ENCODE results near the gene KLK10.

KLK10 gene

DNA sequence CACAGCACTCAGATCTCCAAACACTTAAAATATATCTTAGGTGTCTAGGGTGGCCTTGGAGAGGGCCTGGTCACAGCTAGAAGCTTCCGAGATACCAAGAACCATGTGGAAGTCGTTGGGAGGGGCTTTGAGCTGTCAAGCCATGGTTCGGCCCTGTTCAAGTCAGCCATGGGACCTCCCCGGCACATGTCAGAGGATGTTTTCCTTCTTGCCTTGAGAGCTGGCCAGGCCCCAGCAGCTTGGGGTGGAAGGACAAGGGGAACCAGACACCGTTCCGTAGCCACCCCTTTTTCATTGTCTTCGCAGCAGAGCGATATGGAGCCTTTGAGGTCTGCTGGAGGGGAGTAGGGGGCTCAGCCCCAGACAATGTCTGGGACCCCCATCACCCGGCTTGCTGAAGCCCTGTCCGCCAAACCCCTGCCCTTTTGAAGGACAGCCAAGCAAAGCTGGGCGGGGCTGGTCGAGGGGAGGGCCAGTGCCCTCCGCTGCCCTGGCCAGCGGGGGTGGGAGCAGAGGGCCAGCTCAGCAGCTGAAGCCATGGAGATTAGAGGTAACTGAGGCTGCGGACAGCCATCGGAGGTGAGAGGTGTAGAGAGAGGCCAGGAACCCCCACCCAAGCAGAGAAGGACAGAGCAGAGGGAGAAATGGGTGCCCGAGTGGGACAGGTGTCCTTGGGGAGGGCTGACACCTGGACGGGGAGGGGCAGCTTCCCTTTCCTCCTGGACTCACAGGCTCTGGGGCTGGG, 6.5 kb upstream of the KLK10 start:
- no peak for DNase-seq

DNA sequence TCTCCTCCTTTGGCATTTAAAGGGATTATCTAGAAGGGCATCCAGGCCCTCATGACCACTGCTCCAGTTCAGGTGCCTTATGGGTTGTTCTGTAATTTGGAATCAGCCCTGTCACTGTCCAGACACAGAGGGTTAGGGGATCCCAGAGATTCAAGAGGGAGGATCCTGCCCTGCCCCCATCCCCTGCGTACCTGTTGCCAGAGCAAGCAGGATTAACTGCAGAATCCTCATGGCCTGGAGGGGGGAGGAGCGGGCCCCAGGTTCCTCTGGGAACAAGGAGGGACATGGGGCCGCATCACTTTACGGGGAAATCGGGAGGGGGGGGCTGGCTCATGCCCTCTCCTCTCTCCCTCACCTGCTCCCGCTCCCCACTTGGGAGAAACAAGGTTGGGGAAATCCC, 5.9 kb upstream of the KLK10 start:
- DNase-seq, result no peak

DNA sequence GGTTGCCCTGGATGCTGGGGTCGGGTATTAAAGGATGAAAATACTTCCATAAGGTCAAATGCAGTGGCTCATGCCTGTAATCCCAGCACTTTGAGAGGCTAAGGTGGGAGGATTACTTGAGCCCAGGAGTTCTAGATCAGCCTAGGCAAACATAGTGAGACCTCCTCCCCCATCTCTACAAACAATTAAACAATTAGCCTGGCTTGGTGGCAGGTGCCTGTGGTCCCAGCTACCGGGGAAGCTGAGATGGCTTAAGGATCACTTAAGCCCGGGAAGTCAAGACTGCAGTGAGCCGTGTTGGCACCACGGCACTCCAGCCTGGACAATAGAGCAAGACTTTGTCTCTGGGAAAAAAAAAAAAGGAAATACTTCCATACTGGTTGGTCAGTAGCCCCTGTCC, 5.4 kb upstream of the KLK10 start:
- DNase-seq, result no peak

DNA sequence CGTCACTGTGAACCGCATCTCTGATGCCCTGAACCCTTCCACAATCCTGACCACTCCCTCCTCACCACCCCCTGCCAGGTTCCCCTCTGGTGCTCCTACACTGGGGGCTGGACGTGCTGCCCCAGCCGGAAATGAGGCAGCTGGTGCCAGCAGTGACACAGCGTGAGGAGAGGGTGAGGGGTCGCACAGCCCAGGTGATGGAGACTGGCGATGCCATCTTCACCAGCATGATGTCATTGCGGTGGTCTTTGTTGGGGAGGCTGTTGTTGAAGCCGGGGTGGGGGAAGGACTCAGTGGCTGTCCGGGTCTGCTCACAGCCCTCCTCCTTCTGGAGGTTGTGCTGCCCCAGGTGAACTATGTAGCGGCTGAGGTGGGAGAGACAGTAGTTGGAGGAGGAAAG, 4.4 kb upstream of the KLK10 start:
- no peak for DNase-seq

DNA sequence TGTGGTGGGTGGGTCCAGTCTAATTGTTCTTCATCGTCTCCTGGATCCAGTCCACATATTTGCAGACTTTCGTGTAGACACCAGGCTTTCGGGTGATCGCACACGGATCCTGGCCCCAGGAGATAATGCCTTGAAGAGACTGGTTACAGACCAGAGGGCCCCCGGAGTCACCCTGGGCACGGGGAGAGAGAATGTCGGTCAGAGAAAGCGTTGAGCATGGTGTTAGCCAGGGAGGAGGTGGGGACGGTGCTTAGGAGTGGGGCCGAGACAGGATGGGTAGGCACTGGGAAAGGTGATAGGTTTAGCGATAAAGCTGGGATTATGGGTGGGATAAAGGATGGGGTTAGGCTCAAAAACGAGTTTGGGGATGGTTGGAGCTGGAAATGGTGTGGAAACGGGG, 3.0 kb upstream of the KLK10 start:
- no peak for DNase-seq

DNA sequence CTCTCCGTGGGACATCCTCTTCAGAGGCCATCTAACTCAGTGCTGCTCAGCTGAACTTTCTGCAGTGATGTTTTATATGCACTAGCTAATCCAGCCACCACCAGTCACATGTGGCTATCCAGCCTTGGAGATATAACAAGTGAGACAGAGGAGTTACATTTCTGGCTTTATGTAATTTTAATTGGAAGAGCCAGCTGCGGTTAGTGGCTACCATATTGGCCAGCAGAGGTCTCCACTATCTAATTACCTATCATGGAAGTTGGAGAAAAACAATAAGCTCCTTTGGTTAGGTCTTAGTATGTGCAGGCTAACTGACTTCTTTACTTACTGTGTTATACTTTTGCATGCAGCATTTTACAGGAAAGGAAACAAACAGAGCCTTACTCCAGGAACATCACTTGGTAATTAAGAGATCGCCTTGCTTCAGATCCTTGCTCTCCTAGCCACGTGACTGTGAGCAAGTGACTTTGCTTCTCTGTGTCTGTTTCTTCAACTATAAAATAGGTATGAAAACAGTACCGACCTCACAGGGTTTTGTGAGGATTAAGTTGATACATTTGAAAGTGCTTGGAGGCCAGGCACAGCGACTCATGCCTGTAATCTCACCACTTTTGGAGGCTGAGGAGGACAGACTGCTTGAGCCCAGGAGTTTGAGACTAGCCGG, 1.6 kb upstream of the KLK10 start:
- DNase-seq, result no peak

DNA sequence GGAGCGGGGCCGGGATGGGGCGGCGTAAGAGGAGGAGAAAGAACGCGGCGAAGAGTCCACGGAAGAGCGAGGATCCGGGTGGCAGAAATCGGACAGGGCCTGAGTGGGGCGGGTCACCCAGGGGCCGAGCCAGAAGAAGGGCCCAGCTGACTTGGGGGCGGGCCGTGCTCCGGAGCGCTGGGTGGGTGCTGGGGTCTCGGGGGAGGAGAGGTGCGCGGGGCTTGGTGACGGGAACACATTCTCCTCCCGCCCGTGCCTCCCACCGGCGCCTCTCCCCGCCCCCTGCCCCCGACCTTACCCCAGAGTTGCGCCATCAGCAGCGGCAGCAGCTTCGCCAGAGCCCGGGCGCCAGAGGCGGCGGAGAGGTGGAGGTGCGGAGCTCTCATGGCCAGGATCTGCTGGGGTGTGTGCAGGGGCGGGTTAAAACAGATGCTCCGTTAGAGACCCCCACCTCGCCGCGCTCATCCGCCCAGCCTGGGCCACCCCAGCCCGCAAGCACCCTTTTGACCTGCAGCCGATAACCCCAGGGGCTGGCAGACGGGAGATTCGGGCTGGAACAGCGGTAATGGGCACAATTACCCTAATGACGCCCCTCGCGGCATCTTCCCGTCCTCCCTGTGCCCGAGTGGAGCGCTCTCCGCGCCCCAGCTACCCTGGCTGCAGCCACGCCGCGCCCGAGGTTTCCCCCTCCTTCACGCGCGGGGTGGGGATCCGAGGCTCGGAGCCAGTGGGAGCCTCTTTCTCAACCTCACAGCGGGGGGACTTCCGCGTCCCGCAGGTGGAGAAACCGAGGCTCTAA, 565 bp downstream of the KLK10 start:
- no peak for DNase-seq

DNA sequence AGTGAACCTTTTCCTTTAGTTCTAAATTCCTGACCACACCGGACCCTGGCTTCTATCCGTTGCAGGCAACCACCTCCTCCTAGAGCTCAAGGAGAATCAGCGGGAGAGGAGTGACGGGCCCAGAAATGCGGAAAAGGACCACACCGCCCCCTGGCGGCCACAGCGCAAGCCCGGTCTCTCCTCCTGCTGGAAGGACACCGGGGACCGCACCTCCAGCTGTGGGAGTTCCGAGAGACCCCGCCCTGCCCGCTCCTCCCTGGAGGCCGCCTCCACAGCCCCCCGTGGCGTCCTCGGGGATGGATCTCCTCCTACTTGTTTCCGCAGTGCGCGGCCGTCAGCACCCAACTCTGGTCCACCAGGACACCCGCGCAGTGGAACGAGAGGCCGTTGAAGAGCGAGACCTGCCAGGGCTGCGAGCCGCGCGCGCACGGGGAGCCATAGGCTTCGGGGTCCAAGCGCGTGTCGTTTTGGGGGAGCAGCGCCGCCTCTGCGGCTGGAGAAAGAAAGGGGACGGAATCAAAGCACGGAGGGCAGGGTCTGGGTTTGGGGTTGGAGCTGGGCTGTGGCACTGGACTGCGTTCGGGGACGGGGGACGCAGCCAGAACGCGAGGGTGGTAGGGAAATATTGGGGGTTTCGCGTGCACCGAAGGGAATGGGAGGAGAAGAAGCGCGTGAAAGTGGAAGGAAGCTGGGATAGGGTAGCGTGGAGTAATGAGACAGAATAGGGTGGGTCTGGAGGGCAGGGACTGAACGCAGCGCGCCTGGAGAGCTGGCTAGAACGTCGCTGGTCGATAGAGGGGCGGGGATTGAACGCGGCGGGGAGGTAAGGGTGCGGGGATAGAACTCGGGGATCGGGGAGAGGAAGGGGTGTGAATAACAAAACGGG, 2.5 kb downstream of the KLK10 start:
- peak; percentile 50 for DNase-seq

DNA sequence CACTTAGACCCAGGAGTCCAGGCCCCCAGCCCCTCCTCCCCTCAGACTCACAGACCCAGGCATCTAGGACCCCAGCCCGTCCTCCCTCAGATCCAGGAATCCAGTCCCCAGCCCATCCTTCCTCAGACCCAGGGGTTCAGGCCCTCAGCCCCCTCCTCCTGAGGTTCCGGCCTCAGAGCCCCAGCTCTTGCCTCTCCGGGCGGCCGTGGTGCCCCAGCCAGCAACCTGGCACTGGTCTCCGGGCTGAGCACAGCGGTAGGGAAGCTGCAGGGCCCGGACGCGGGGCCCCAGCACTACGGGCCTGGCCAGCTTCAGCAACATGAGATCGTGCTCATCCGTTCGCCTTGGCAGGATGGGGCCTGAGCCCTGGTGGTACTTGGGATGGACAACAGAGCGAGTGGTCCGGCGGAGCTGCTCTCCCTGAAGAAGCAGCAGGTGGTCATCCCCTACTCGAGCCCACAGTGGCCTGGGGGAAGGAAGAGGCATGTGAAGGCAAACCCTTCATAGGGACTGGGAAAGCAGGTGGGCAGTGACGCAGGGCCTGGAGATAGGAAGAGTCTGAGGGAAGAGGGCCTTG, 3.7 kb downstream of the KLK10 start:
- DNase-seq, result no peak

DNA sequence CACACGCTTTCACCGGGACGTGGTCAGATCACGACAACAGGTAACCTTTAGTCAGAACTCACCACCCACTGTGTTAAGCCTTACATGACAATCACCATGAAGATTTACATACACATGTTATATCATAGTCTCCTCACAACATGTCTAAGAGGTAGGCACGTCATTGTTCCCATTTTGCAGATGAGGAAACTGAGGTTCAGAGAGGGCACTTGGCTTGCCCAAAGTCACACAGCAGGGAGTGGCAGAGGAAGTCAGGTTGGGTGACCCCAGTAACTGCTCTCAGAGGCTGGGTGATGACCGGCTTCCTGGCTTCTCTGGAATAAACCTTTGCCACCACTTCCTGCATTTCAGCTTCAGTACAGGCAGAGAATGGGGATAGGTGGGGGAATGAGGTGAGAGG, 5.3 kb downstream of the KLK10 start:
- DNase-seq, result no peak

DNA sequence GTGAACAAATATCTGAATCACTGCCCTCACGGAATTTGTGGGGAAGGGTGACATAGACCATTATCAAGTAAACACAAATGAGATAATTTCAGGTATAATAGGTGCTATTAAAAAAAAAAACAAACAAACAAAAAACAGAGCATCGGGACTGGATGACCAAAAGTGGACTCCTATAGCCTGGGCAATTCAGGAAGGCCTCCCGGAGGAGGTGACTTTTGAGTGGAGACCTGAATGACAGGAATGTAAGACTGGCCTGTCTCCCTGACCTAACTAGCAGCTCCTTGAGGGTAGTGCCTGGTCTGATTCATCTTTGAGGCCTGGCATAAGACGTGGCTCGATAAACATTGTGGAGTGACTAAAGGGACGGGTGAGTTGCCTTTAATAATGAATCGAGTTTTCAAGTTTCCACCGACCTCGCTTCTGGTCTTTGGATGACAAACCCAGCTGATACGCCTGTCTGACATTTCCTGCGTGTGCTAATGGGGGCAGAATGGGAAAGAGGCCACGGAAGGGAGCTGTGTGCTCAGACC, 6.8 kb downstream of the KLK10 start:
- DNase-seq, result no peak

DNA sequence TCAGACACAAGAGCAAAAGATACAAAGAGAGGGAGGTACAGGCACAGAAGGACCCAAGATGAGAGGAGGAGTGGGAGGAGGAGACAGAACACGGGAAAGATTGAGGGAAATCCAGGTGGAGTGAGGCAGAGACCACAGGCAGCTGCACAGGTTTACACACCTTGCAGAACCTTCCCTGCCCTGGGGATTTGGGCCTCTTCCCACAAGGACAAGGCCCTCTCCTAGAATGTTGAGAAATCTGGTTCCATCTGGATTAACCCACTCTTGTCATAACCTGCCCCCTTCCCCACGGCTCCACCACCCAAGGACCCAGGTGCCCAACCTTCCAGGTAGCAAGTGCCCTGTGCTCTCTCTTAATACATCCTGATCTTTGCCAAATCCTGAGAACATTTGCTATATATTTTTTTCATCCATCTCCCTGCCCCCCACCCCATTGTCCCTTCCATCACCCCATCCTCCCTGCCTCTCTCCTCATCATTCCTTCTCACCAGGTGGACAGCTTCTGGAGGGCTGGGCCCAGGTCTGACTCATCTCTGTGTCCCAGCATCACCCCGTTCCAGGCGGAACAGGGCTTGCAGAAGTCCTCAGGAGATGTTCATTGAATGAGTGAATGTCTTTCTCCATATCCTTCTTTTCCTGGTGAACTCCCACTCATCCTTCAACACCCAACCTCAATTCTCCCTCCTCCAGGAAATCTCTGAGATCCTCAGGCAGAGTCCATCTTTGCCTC, 9.3 kb downstream of the KLK10 start:
- DNase-seq, result no peak

DNA sequence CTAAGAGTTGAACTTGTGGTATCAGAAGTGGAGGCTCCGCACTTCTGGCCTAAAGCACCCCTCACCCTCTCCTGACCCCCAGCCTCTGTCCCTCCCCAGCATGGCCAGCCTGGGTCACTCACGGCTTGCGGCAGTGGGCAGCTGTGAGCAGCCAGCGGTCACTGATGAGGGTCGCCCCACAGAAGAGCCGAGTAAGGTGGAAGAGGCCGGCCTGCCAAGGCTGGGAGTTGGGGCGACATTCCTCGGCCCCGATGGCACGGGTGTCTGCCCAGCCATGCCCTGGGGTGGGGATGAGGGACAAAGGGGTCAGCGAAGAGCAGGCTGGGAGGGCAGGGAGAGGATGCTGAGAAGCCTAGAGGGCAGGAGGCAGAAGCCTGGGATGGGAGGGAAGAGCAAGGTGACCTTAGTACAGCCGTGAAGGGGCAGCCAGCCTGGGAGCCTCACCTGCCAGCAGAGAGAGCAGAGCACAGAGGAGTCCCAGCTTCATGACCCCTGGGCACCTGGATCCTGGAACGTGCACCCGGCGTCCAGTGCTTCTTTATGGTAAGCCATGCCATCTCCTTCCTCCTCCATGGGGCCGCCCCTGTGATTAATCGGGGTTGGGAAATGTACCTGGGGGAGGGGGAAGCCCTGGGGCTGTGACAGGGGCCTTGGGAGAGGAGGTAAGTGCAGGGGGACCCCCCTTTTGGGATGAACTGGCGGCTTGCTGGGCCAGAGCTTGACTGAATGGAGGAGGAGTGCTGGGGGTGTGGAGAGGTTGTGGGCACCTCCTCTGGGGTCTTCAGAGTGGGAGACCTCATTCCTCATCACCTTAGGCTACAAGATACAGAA, 10.2 kb downstream of the KLK10 start:
- no peak for DNase-seq

DNA sequence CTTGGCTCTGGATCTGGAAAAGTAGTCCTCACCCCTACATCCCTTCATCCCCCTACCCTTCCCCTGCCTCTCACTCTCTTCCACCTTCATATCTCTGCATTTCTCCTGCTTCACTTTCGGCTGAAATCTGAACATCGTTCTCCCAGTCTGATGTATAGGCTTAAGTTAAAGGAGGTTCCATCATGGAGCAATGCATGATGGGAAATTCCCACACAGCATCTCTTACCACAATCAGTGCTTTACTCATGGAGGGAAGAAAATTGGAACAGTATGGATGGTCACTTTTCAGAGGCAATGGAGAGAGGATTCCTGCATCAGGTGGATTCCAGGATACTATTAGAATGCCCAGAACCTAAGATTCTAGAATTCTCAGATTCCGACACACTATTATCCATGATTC, 12.0 kb downstream of the KLK10 start:
- no peak for DNase-seq

DNA sequence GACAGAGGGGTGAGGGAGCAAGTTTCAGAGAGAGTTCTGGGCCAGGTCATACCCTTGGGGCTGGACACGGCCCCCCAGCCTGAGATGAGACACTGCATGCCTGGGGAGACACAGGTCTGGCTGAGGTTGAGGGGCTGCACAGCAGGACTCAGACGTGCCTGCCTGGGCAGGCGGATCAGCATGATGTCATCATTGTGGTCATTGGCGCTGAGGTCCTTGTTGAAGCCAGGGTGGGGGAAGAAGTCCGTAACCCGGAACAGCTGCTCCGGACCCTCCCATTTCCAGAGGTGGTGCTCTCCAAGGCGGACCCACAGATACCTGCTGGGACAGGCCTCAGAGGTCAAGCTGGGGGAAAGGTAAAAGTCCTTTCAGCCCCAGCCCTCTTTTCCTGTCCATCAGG, 13.1 kb downstream of the KLK10 start:
- DNase-seq, result no peak

DNA sequence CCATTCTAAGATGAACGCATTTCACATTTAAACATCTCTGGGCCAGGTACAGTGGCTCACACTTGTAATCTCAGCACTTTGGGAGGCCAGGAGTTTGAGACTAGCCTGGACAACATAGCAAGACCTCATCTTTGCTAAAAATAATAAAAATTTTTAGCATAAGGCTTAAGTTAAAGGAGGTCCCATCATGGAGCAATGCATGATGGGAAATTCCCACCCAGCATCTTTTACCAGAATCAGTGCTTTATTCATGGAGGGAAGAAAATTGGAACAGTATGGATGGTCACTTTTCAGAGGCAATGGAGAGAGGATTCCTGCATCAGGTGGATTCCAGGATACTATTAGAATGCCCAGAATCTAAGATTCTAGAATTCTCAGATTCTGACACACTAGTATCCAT, 14.3 kb downstream of the KLK10 start:
- no peak for DNase-seq

DNA sequence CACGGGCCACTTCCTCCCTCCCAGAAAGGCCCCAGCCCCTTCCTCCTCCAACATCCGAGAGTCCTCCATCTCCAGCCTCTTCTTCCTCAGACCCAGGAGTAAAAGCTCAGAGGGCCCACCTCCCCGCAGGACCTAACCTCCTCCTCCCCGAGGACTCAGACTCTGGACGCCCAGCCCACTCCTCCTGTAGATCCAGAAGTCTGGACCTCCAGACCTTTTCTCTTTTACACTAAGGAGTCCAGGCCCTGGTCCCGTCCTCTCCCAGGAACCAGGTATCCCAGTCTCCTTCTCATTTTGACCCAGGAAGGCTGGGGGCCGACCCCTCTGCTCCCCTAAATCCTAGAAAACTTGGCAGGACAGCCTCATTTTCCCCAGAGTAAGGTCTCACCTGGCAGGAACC, 16.2 kb downstream of the KLK10 start:
- no peak for DNase-seq

DNA sequence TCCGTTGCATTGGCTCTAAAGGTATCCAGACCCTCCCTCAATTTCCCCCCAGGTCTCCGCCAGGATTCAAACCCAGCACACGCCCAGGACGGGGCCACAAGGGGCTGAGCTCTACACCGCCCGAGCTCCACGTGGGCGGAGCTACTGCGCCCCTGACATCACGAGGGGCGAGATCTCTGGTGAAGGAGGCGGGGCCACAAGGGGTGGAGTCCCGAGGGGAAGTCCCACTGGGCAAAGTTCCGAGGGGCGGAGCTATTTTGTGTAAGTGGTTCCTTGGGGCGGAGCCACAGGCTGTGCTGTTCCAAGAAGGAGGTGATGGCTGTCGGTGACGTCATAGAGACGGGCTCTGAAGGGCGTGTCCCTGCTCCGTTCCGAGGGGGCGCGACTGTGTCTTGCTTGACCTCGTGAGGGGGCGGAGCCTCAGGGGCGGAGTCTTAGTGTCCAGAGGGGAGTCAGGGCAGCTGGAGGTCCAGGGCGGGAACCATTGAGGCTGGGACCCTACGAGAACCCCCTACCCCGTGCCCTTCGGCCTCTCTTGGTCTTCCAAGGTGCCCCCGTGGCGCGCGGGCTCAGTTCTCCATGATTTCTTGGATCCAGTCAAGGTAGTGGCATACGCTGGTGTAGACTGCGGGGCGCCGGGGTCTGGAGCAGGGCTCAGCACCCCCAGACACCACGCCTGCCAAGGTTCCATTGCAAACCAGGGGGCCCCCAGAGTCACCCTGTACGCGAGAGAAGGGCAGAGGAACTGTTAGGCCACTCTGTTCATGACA, 16.8 kb downstream of the KLK10 start:
- DNase-seq, result no peak

DNA sequence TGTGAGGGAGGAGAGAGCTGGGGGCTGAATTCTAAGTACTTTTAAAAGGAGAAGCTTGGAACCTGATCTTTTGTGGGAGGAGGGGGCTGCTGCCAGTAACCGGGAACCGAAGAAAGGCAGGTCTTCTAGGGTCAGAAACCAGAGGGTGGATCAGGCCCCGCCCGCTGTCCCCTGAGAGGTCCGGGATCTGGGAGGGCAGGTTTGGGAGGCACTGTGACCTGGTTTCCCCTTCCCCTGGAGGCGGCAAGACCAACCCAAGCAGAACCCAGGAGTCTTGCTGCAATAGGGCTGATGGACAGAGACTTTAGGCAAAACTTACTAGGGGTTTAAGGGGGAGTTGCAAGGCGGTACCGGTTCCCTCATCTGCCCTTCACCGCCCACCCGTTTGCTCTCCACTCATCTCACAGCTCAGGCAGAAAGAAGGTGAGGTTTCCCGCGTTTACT, 17.4 kb downstream of the KLK10 start:
- DNase-seq, result no peak

DNA sequence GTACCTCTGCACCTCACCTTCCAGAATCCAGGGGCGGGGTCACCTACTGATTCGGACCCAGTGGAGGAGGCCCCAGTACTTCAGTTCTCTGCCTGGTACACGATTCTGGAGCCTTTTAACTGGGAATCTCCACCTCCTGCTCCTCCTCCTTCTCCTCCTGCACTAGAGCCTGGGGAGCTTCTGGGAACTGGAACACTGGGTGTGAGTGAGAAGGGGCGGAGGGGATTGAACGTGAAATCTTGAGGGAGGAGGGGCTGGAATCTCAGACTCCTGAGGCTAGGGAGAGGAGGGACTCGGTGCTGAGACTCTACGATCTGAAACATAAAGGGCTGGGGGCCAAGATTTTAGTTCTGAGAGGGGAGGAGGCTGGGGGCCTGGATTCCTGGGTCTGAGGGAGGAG, 18.0 kb downstream of the KLK10 start, which contains the start of gene KLK8:
TSS of gene KLK8 (minus strand) at position 90 of the 400 bp plus-strand sequence. CDS start 437 bp downstream, outside the sequence.
- no peak for DNase-seq

Measured in activated naive CD4-positive, alpha-beta T cell treated with anti-CD3 and anti-CD28 coated beads, Interleukin-2, amount 50 U/mL, for 16 hours (primary cell).